Endothelial cell of umbilical vein (primary cell): ENCODE measurements around the gene ARV1. TPM values are rescaled to one million over a fixed set of nuclear protein-coding genes. Genes with fewer than 3 reads are reported as not detected.
"Not testable (repeated sequence)": the region's sequence is repeated elsewhere in the genome, so short reads cannot be mapped to it uniquely, and the experiment has no call there.

Experiments
- BruUV-seq: library from RNA; stranded (reverse); fragments of 400-500 nt; replicated peaks from 2 replicates; lab custom pipeline; 2021; lab: Mats Ljungman, UMichigan
- CTCF ChIA-PET: fragments of 300-600, 350-600 bp; sonication (Branson Sonifier 250); formaldehyde crosslinking; loops from one replicate; lab custom pipeline; 2021; ENCODE audit warnings: antibody characterized with exemption, inconsistent platforms; lab: Charles Lee
- POLR2A ChIA-PET: fragments of 300-600, 350-600 bp; sonication (Branson Sonifier 250); formaldehyde crosslinking; loops from one replicate; lab custom pipeline; 2021; ENCODE audit warnings: antibody characterized with exemption, inconsistent platforms; lab: Charles Lee
- DNase-seq: peaks from one replicate; pipeline ENCODE4 v3.0.0-alpha.2; 2011; ENCODE audit warnings: low read depth, low spot score
- FAIRE-seq: peaks from 2 replicates; lab custom pipeline; 2011; peaks lifted over from hg19 to GRCh38; lab: Jason Lieb, UNC
- H2AFZ ChIP-seq: 2 replicates; pipeline ENCODE4 v1.6.0; 2012; ENCODE audit warnings: low read depth, low read length, control low read depth, inconsistent platforms
- H3K27ac ChIP-seq: 2 replicates; pipeline ENCODE4 v1.5.1; 2011; ENCODE audit warnings: low read depth, mild to moderate bottlenecking, control low read depth, low read length, moderate library complexity; ENCODE audit not compliant: insufficient read depth
- H3K27me3 ChIP-seq, 2 experiments: 2 replicates each; pipeline versions ENCODE4 v1.6.0 to v1.6.1; 2011; ENCODE audit warnings: low read length in 2 of 2, mixed read lengths in 1 of 2; ENCODE audit not compliant: control insufficient read depth in 2 of 2, insufficient read depth in 2 of 2
- H3K36me3 ChIP-seq, 2 experiments: 2 replicates in 1 of 2; 3 replicates in 1 of 2; pipeline ENCODE4 v1.5.1; 2011; ENCODE audit warnings: low read length in 2 of 2, mild to moderate bottlenecking in 1 of 2, moderate library complexity in 1 of 2; ENCODE audit not compliant: control insufficient read depth in 2 of 2, insufficient read depth in 2 of 2; ENCODE audit errors: extremely low read depth in 1 of 2
- H3K4me1 ChIP-seq: 3 replicates; pipeline ENCODE4 v1.5.1; 2011; ENCODE audit warnings: mild to moderate bottlenecking, low read length; ENCODE audit not compliant: control insufficient read depth, insufficient read depth; ENCODE audit errors: extremely low read depth
- H3K4me2 ChIP-seq: 2 replicates; pipeline ENCODE4 v1.6.1; 2011; ENCODE audit warnings: low read length, control low read depth, mixed read lengths; ENCODE audit not compliant: insufficient read depth
- H3K4me3 ChIP-seq, 3 experiments: fragments of 200-600 bp in 1 of 3; sonication (generic), shearing (Covaris generic) in 1 of 3; replicated peaks in 1 of 3; 2 replicates each; pipeline ENCODE4 v1.5.1; 2011 to 2016; ENCODE audit warnings: control low read depth in 3 of 3, low read length in 3 of 3, mild to moderate bottlenecking in 2 of 3, inconsistent platforms in 1 of 3, low read depth in 1 of 3, moderate library complexity in 1 of 3; ENCODE audit not compliant: insufficient read depth in 1 of 3
- H3K79me2 ChIP-seq: 2 replicates; pipeline ENCODE4 v1.6.0; 2012; ENCODE audit warnings: low read length, inconsistent platforms; ENCODE audit not compliant: control insufficient read depth, insufficient read depth
- H3K9ac ChIP-seq: replicated peaks from 2 replicates; pipeline ENCODE3; 2011; ENCODE audit warnings: low read length, control low read depth; ENCODE audit not compliant: insufficient read depth; ENCODE audit errors: extremely low read depth
- H3K9me1 ChIP-seq: replicated peaks from 3 replicates; pipeline ENCODE4 v1.6.0; 2011; ENCODE audit warnings: mild to moderate bottlenecking, low read length; ENCODE audit not compliant: control insufficient read depth, insufficient read depth; ENCODE audit errors: extremely low read depth
- H3K9me3 ChIP-seq: replicated peaks from 2 replicates; pipeline ENCODE4 v1.5.1; 2012; ENCODE audit warnings: low read length, inconsistent platforms; ENCODE audit not compliant: control insufficient read depth, insufficient read depth
- H4K20me1 ChIP-seq: replicated peaks from 2 replicates; pipeline ENCODE3; 2011; ENCODE audit warnings: mild to moderate bottlenecking, low read length; ENCODE audit not compliant: control insufficient read depth, insufficient read depth; ENCODE audit errors: extremely low read depth
- CTCF ChIP-seq, 2 donors: IDR thresholded peaks; 1 replicate in 1 of 2; 2 replicates in 1 of 2; pipeline ENCODE4 v1.5.1; 2011; ENCODE audit warnings: low read length in 2 of 2, mild to moderate bottlenecking in 2 of 2, moderate library complexity in 2 of 2, control low read depth in 1 of 2, inconsistent platforms in 1 of 2, low read depth in 1 of 2; ENCODE audit not compliant: insufficient read depth in 1 of 2; ENCODE audit errors: extremely low read depth in 1 of 2
- EZH2 ChIP-seq: IDR thresholded peaks from 2 replicates; pipeline ENCODE4 v1.6.1; 2012; ENCODE audit warnings: borderline replicate concordance, low read depth, mild to moderate bottlenecking, moderate library complexity, low read length, inconsistent platforms; ENCODE audit not compliant: severe bottlenecking
- GATA2 ChIP-seq: IDR thresholded peaks from 2 replicates; pipeline ENCODE4 v1.7.0; 2011; ENCODE audit warnings: low read depth, mild to moderate bottlenecking, moderate library complexity, mixed read lengths, low read length; ENCODE audit not compliant: insufficient read length, insufficient read depth
- JUN ChIP-seq: IDR thresholded peaks from 2 replicates; pipeline ENCODE4 v1.6.1; 2011; ENCODE audit warnings: borderline replicate concordance, low read depth; ENCODE audit not compliant: insufficient read length, insufficient read depth
- MAX ChIP-seq: IDR thresholded peaks from 2 replicates; pipeline ENCODE4 v1.6.1; 2011; ENCODE audit not compliant: insufficient read depth, insufficient read length
- MYC ChIP-seq: IDR thresholded peaks from one replicate; pipeline ENCODE4 v1.6.1; 2011; ENCODE audit warnings: mild to moderate bottlenecking, low read depth, low read length
- POLR2A ChIP-seq: IDR thresholded peaks from 2 replicates; pipeline ENCODE4 v1.6.1; 2012; ENCODE audit warnings: low read depth, mild to moderate bottlenecking, control low read depth, low read length
- POLR2AphosphoS5 ChIP-seq: IDR thresholded peaks from 2 replicates; pipeline ENCODE4 v1.6.1; 2012; ENCODE audit warnings: low read depth, mild to moderate bottlenecking, control low read depth, low read length, moderate library complexity; ENCODE audit not compliant: insufficient read depth
- dilution Hi-C: fragments of 300-500 bp; cut with MboI; formaldehyde crosslinking; loops from one replicate; pipeline ENCODE4 v1.15.0; 2019; ENCODE audit warnings: low sequenced_read_pairs; ENCODE audit not compliant: extremely low pct_ligation_motif_present
- intact Hi-C: fragments of 100-400 bp; cut with micrococcal nuclease; formaldehyde crosslinking; loops from one replicate; pipeline ENCODE4 v1.10.0; 2022
- polyA plus RNA-seq, 4 experiments: library from polyadenylated mRNA; depleted of rRNA in 3 of 4; stranded (reverse) in 3 of 4; unstranded in 1 of 4; fragments of >200 nt; gene quantifications; 2 replicates each; pipeline versions ENCODE4 v1.2.1 to v1.2.3, GENCODE V29; 2011 to 2012; ENCODE audit warnings: missing spikeins in 1 of 4
- total RNA-seq: library from RNA; stranded (reverse); gene quantifications from 2 replicates; pipeline ENCODE4 v1.2.3, GENCODE V29; 2021

The ARV1 gene
- total and polyA plus RNA-seq, 2 donors (not counting 3 experiments of a cell fraction or from before 2014, with no cell fraction given): 10.7 to 14.0 TPM

GRCh38 chr1:231028682-231029081 lies 49.8 kb downstream of the ARV1 start:
- H3K4me2 ChIP-seq: peak overlapping the region; percentile 20
- H2AFZ ChIP-seq: peak overlapping the region; percentile 60

GRCh38 chr1:231029247-231029646 lies 50.4 kb downstream of the ARV1 start:
- FAIRE-seq, H3K9ac ChIP-seq, dilution Hi-C loops, H3K9me3 ChIP-seq, H4K20me1 ChIP-seq, H2AFZ ChIP-seq, DNase-seq, H3K27me3 ChIP-seq, H3K4me3 ChIP-seq, H3K9me1 ChIP-seq, H3K79me2 ChIP-seq, BruUV-seq, H3K4me2 ChIP-seq, H3K36me3 ChIP-seq: not testable (repeated sequence)
- peaks cover 16% of the 10 kb centered on the region for H3K4me1 ChIP-seq
- ChIA-PET CTCF (interaction anchor here (1.0 kb wide), 1 partner anchor 12 kb away, joined by 4 read pairs; no protein-coding TSS in a partner anchor), POLR2A (interaction anchor here (1.2 kb wide), 1 partner anchor 41 kb away, joined by 4 read pairs; no protein-coding TSS in a partner anchor)
- intact Hi-C loops: loop anchor here (2.0 to 5.0 kb wide), 4 partner anchors 64 to 162 kb away; partner anchors contain the start of gene TRIM67
- peak overlapping the region; percentile 45 for H3K27ac ChIP-seq

More at GRCh38 chr1:231028682-231029081, 49.8 kb downstream of the ARV1 start:
- H4K20me1 ChIP-seq: no peaks in the 10 kb centered on the region
- no peak overlapping the region for H3K9ac ChIP-seq
- H3K4me1 ChIP-seq: peaks cover 16% of the 10 kb centered on the region
- ChIA-PET CTCF (interaction anchor here (0.8 to 1.2 kb wide), 6 partner anchors 12 to 142 kb away, joined by 3 to 8 read pairs (median 4); partner anchors contain the start of genes ARV1 and TTC13), POLR2A (interaction anchor here (1.2 kb wide), 1 partner anchor 42 kb away, joined by 4 read pairs; no protein-coding TSS in a partner anchor)
- TF ChIP-seq CTCF (IDR thresholded peaks at IDR 0.05; ENCODE audit: extremely low read depth in 1 of 2, insufficient read depth in 1 of 2, low read depth in 1 of 2, low read length in 2 of 2) (no peak), POLR2AphosphoS5 (peak; percentile 55), MYC (no peak), MAX (peak; percentile 5), GATA2 (no peak), POLR2A (no peak), EZH2 (no peak), JUN (no peak)
- no peaks in the 10 kb centered on the region for H3K9me1 ChIP-seq
- peak; percentile 89 for DNase-seq
- BruUV-seq: no TSS peak
- H3K27me3 ChIP-seq: no peaks in the 10 kb centered on the region
- no peak overlapping the region for H3K4me3 ChIP-seq
- H3K79me2 ChIP-seq: no peaks in the 10 kb centered on the region
- FAIRE-seq: peak; percentile 91
- dilution Hi-C loops (no loop called here), intact Hi-C loops (loop anchor here (1.0 to 5.0 kb wide), 7 partner anchors 11 to 162 kb away; partner anchors contain the start of genes TRIM67 and TTC13)
- H3K9me3 ChIP-seq: no peaks in the 10 kb centered on the region
- H3K36me3 ChIP-seq: no peaks in the 10 kb centered on the region
- H3K27ac ChIP-seq: peak overlapping the region; percentile 45
